NCI-H2196 (cell line): ENCODE data around the gene APLP2.

ENCODE experiments used
- DNase-seq: peaks from one replicate; lab custom pipeline; 2025; ENCODE audit not compliant: unreplicated experiment; lab: John Stamatoyannopoulos, UW

APLP2 gene

DNA sequence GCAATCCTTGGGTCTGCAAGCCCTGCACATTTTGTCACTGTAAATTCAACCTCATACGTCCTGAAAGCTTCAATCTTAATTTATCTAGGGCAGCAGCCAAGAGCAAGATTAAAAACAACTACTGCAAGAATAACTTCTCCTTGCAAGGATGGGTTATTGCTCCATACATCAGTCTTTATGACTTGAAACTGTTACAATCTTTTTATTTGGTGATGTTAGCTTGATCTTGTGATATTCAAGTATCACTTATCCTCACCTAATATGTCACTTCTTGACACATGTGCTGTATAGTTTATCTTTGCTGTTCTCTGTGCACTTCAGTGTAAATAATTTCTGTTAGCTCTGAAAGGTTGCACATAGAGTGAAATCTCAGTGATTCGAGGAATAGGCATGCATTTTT lies 14.7 kb upstream of the APLP2 start:
- DNase-seq = no peak

DNA sequence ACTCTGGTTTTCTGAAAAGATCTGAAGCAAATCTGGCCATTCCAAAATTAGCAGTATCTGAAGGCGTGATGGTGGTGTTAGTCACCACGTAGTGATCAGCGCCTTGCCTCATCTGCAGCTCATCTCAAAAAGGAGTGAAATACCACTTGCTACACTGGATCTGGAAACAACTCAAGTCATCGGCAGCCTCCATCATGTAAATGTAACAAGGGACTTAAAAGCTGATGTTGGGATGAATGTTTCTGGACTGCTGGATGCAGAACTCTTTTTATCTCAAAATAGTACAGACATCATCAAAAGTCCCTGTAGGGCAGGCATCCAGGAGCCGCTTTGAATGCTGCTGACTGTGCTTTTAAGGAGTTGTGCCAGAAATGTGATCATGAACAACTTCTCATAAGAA lies 14.1 kb upstream of the APLP2 start:
- no peak for DNase-seq

DNA sequence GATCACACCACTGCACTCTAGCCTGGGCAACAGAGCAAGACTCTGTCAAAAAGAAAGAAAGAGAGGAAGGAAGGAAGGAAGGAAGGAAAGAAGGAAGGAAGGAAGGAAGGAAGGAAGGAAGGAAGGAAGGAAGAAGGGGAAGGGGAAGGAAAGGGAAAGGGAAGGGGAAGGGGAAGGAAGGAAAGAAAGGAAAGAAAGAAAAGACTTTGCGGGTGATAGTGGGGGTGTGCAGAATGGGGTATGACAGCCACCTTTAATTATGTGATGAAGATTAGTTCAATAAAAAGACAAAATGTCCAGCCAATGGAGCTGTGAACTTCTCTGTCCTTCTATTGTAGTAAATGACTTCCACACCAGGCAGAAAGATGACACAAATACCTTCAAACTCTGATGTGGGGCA lies 8.7 kb upstream of the APLP2 start:
- DNase-seq = no peak

DNA sequence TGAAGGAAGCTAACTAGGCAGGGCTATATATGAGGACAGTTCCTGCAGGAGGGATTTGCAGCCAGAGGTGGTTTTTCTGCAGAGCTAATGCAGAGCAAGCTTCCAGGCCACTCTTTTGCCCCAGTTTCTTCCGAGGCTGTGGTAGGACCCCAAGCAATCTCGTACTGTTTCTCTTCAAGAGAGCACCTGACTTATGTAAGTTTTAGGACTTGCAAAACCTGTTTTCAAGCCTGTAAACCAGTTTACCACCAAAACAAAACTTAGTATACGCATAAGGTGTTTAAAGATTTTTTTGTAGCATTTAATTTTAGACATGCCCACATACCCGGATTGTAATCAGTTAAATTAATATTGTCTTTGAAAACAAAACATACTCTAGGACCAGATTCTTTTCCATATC lies 7.7 kb upstream of the APLP2 start:
- DNase-seq = no peak

DNA sequence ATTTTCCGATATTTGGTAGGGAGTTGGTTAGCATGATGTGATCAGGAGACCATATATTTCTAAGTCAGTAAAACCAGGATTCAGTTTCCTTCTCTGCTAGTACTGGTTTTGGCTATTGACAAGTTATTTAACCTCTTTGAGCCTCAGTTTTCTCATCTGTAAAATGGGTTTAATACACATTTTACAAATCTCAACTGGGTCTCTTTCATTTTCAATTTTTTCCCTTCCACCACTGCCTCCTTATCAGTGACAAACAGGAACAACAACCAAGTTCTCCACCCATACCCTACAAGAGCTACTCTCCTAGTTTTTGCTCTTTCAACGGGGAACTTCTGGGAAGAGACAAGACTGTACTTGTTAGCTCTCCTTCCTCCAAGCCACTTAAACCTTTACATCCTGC lies 6.2 kb upstream of the APLP2 start:
- no peak for DNase-seq

DNA sequence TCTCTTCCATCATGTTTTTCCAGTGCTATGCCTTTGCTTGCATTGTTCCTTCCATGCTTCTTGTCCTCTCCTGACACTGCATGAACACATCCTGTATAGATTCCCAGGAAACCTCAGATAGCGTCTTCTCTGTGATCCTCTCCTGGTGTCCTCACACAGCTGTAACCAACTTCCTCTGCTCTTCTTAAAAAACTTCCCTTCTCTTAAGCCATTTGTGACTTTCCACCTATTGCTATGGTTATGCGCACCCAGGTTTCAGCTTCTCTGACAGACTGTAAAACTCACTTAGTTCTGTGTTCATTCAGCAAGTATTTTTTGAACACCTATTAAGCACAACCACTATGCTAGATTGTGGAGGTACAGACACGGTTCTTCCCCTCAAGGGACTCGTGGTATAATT lies 5.1 kb upstream of the APLP2 start:
- no peak for DNase-seq

DNA sequence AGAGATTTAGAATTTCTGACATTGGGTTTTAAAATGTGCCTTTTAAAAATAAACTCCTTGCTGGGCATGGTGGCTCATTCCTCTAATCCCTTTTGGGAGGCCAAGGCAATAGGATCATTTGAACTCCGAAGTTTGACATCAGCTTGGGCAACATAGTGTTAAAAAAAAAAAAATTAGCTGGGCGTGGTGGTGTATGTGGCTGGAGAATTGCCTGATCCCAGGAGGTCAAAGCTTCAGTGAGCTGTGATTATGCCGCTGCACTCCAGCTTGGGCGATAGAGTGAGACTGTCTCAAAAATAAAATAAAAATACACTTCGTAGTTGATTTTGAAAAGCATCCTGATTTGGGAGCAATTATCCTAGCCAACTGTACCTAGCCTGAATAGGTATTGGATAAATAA lies 3.4 kb upstream of the APLP2 start:
- no peak for DNase-seq

DNA sequence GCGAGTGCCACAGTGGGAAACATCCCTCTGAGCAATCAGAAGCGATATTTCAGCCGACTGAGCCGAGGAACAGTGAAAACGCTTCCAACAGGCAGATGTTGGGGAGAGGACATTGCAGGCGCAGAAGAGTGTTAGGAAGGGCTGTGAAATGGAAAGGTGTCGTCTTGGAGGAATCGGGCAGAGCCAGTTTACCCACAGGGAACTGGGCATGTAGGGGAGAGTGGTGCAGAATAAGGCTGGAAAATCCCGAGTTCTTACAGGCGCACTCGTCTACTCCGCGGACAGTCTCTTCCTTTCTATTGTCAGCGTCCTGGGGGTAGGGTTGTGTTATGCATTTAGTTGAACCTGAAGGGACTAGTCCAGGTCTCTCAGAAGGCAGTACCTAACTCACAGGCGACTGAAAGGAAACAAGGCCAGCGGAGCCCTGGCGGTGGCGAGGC lies 1.1 kb upstream of the APLP2 start:
- DNase-seq = no peak

DNA sequence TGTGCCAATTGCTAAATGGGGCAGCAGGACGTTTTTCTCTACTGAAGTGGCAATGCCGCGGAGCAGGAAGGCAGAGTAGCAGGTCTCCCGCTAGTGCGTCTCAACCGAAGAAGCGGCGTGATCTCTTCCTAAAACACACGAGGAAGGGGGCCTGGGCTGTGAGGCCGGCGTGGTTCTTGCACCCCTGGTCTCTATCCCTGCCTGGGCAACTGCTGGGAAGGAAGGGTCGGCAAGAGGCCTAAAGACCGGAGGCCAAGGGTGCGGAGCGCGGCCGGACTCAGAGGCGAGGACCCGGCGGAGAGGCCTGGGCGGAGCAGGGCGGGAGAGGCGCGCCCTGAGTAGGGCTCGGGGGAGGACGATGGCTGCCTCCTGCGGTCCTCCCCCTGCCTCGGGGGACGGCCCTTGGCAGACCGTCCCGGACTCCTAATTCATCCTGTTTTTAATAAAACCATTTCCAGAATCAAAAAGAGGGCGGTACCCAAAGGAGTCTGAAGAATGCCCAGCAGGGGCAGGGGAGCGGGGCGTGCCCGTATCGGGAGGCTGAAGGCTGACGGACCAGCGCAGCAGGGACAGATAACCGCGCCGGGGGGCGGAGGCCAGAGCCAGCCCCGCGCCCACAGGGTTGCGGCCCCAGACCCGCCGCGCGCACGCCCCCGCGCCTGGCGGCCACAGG lies 572 bp upstream of the APLP2 start:
- DNase-seq = peak; percentile 70

DNA sequence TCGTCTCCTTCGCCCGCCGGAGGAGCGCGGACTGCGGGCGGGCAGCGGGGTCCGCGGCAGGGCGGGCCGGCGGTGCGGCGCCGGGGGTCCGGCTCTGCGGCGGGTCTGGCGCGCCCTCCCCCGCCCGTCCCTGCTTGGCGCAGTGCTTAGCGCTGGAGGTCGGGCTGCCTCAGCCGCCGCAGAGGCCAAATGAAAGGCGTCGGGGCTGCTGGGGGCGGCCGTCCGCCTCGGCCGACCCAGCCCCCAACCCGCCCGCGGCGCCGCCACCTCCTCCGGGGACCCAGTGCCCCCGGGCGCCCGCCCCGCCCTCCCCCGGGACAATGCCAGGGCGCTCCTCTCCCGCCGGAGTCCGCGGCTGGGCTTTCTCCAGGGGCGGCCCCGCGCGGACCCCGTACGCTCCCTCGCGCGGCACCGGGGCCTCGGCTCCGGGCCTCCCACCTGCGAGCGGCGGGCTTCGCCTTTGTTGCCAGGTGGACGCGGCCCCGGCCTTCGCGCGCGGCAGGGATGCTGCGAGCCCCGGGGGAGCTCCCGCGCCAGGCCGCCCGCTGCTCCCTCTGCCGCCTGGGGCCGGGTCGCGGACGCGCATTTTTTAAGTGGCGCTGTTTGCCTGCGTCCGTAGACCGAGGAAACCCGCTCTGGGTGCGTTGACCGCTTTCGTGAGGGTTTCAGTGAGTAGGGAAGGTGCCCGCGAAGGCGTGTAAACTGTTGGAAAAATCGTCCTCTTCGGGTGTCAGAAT lies 583 bp downstream of the APLP2 start:
- DNase-seq = peak; percentile 19

DNA sequence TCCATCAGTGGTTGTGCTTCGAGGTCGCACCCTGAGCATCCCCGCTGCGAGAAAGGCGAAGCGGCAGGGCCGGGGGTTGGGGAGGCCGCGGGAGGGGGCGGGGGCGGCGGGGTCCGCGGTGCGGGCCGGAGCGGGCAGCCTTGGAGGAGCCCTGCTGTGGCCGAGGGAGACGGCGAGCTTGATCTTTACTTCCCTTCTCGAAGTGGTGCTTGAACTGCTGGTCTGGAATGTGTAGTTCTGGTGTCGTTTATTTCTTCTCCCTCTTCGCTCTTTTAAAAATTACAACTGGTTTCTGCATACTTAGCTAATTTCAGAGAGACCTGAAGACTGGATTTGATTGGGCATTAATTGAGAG lies 1.1 kb downstream of the APLP2 start:
- DNase-seq = no peak

DNA sequence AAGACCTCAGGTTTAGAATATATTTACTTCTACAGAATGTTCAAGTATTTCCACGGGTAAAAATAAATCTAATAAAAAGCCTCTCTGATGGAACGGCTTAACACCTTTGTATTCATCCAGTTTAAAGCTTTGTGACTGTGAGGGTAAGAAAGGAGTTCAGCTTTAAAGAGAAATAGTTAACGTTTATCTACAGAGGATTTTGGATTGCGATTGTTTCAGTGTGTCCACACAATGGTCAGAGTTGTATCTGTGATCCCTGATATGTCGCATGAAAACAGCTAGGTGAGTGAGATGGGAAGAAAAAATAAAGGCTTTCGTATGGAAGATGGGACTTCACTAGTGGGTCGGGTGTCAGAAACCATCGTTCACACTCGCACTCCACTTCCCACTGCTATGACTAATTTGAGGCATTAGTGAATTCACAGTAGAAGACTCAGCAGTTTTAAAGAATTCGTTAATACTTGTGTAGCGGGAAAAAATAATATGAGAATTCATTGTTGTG lies 1.6 kb downstream of the APLP2 start:
- no peak for DNase-seq

DNA sequence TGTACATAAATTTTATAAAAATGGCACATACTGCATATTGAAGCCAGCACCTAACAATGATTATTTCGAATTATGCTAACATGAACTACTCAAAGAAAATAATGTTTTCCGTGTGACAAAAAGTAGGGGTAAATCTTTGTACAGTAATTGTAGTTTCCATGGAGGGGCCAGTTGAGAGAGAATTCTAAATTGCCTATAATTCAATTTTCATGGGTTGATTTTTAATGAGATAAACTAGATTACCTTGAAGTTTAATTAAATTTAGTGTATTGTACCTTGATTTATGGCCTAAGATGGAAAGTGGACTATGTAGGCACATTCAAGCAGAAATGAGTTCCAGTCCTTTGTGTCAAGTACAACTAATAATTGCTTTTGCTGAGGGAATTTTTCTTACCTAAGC lies 5.0 kb downstream of the APLP2 start:
- no peak for DNase-seq

DNA sequence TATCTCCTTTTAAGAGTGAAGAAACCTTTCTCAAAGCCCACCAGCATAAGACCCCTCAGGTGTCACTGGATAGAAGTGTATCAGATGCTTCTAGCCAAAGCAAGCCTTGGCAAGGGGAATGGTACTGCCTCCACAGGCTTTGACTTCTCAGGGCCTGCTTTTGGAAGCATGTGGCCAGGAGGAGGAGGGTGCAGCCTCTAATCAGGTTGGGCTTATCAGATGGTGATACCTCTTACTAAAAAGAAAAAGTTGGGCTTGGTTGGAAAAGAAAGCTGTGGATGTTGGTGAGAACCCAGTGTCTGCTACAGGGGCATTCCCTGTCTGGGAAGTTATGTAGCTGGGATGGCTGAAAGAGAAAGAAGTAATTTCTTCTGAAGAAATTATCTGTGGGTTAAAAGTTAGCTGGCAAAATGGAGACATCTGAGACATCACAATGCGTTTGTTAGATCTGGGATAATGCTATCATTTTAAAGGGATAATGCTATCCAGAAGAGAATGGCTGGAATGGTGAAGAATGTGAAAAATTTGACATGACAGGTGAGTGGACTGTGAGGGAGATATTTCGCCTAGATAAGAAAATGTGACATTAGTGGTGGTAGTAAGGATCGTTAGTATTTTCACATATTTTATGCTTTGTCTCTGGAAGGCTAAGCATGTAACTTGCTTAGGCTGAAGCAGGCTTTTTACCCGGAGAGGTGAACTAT lies 7.2 kb downstream of the APLP2 start:
- no peak for DNase-seq

DNA sequence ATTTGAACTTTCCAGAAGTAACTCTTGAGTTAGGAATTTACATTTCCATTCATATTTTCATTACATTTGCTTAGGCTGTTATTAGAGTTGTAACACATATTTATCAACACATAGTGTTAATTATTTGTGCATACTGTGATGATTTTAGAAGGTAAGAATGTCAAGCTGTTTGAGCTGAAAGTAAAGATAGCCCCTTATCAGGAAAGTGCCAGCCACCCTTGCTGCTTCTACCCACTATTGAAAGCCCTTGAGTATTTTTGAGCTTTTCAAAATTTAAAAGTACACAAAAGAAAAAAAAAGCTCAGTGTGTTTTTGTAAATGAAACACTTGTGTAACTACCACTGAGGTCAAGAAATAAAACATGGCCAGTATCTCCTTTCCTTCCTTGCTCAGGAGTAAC lies 8.0 kb downstream of the APLP2 start:
- no peak for DNase-seq

DNA sequence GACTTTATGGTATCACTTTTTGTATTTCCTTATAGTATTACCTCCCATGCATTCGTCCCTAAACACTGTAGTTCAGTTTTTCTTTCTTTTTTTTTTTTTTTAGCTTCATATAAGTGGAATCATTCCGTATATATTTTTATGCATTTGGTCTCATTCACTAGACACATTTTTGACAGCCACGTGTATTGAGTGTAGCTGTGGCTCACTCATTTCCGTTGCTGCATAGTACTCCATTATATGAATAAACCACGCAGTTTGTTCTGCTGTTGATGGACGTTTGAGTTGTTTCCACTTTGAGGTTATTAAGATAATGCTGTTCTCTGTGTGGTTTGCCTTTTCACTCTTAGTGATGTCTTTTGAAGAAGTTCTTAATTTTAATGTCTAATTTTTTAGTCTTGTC lies 8.4 kb downstream of the APLP2 start:
- DNase-seq = no peak

DNA sequence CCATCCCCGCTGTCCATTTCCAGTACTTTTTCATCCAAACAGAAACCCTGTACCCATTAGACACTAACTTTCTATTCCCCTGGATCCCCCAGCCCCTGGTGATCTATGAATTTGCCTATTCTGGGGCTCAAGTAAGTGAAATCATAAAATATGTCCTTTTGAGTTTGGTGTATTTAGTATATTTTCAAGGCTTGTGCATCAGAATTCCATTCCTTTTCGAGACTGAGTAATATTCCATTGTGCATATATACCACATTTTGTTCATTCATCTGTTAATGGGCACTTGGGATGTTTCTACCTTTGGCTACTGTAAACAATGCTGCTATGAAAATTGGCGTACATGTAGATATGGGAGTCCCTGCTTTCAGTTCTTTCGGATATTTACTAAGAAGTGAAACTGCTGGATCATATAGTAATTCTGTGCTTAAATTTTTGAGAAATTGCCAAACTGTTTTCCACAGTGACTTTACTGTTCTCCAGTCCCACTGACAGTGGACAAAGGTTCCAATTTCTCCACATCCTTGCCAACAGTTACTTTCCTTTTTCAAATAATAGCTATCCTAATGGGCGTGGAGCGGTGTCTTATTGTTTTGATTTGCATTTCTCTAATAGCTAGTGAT lies 16.1 kb downstream of the APLP2 start:
- no peak for DNase-seq

DNA sequence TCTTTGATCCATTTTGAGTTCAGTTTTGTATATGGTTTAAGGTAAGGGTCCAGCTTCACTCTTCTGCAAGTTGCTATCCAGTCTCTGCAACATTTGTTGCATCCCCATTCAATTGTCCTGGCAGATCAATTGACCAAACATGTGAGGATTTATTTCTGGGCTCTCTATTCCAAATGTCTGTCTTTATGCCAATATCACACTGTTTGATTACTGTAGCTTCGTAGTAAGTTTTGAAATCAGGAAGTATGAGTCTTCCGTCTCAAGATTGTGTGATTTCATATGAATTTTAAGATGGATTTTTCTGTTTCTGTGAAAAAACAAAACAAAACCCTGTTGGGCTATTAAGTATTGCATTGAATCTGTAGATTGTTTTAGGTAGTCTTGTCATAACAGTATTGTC lies 17.0 kb downstream of the APLP2 start:
- DNase-seq = no peak

DNA sequence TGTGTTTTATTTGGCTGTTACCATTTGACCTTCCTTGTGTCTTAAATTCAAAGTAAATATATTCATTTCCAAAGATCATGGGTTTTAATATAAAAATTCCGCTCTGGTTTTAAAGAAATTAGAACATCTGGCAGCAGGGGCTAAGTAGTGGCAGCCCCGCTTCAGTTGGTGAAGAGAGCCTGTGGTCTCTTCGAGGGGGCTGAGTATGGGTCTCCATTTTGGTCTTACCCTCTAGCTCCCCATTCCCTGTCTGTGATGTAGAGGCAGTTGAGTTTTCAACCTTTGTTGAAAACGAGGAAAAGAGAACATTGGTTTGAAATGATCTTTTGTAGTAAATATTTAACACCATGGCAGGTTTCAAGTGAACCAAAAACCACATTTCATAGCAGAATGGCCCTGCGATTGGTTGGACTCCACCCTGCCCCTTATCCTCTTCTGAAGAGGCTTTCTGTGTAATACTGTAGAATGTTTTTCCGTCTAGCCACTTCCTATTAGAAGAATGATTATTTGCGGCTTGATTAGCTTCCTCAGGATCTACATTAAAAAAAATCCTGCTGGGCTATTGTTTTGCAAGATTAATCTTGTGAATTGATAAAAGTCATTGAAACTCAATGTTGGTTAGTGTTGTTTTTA lies 17.7 kb downstream of the APLP2 start:
- no peak for DNase-seq

DNA sequence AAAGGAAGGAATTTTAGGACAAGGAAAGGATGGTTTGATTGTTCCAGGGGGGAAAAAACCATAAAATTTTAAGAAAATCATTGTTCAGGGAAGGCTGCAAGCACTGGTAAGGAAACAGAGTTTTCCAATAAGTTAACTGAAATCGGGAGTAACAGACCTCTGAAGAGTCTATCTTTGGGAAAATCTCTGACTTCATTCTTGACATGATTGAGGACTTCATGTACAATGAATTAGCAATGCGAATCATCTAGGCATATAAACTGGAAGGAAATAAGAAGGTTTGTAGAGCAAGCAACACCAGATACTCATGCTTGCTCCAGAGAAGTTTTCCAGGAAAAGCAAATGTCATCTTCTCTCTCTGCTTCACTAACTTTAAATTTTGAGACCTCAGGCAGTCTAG lies 18.5 kb downstream of the APLP2 start:
- DNase-seq = no peak

DNA sequence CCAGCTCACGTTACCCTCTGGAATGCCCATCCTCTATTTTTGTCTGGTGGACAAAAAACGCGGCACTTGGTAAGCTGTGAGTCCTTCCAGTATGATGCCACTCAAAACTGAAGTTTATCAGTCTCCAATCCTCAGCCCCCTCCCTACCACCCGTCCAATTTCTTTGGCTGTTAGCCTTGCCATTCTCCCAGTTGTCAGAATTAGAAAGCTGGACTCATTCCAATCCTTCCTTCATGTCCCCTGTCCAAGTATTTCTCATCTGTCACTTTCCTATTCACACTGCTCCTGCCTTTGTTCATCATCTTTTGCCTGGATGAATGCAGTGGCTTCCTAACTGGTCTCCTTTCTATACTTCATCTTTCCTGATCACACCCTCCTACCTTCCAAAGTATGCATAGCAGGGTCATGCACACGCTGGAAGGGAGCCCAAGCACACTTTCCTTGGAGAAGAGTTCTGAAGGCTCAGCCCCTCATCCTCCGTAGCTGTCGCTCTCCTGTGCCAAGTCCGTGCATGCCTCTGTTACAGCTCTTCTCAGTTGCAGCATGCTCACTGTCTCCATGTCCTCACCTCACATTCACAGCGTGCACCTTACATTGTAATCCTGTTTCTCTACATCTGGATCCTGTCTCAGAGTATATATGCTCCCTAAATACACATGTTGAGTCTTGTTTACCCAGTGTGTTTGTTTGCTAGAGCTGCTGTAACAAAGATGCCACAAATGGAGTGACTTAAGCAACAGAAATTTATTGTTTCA lies 19.4 kb downstream of the APLP2 start:
- no peak for DNase-seq
